Endothelial cell of umbilical vein (primary cell): ENCODE measurements around the gene STAT4. TPM values are rescaled to one million over a fixed set of nuclear protein-coding genes. Genes with fewer than 3 reads are reported as not detected.

Source experiments
- BruUV-seq: library from RNA; stranded (reverse); fragments of 400-500 nt; replicated peaks from 2 replicates; lab custom pipeline; 2021; lab: Mats Ljungman, UMichigan
- CTCF ChIA-PET: fragments of 300-600, 350-600 bp; sonication (Branson Sonifier 250); formaldehyde crosslinking; loops from one replicate; lab custom pipeline; 2021; ENCODE audit warnings: antibody characterized with exemption, inconsistent platforms; lab: Charles Lee
- POLR2A ChIA-PET: fragments of 300-600, 350-600 bp; sonication (Branson Sonifier 250); formaldehyde crosslinking; loops from one replicate; lab custom pipeline; 2021; ENCODE audit warnings: antibody characterized with exemption, inconsistent platforms; lab: Charles Lee
- DNase-seq: peaks from one replicate; pipeline ENCODE4 v3.0.0-alpha.2; 2011; ENCODE audit warnings: low read depth, low spot score
- FAIRE-seq: peaks from 2 replicates; lab custom pipeline; 2011; peaks lifted over from hg19 to GRCh38; lab: Jason Lieb, UNC
- H2AFZ ChIP-seq: 2 replicates; pipeline ENCODE4 v1.6.0; 2012; ENCODE audit warnings: low read depth, low read length, control low read depth, inconsistent platforms
- H3K27ac ChIP-seq: 2 replicates; pipeline ENCODE4 v1.5.1; 2011; ENCODE audit warnings: low read depth, mild to moderate bottlenecking, control low read depth, low read length, moderate library complexity; ENCODE audit not compliant: insufficient read depth
- H3K27me3 ChIP-seq, 2 experiments: 2 replicates each; pipeline versions ENCODE4 v1.6.0 to v1.6.1; 2011; ENCODE audit warnings: low read length in 2 of 2, mixed read lengths in 1 of 2; ENCODE audit not compliant: control insufficient read depth in 2 of 2, insufficient read depth in 2 of 2
- H3K36me3 ChIP-seq, 2 experiments: 2 replicates in 1 of 2; 3 replicates in 1 of 2; pipeline ENCODE4 v1.5.1; 2011; ENCODE audit warnings: low read length in 2 of 2, mild to moderate bottlenecking in 1 of 2, moderate library complexity in 1 of 2; ENCODE audit not compliant: control insufficient read depth in 2 of 2, insufficient read depth in 2 of 2; ENCODE audit errors: extremely low read depth in 1 of 2
- H3K4me1 ChIP-seq: 3 replicates; pipeline ENCODE4 v1.5.1; 2011; ENCODE audit warnings: mild to moderate bottlenecking, low read length; ENCODE audit not compliant: control insufficient read depth, insufficient read depth; ENCODE audit errors: extremely low read depth
- H3K4me2 ChIP-seq: 2 replicates; pipeline ENCODE4 v1.6.1; 2011; ENCODE audit warnings: low read length, control low read depth, mixed read lengths; ENCODE audit not compliant: insufficient read depth
- H3K4me3 ChIP-seq, 3 experiments: fragments of 200-600 bp in 1 of 3; sonication (generic), shearing (Covaris generic) in 1 of 3; replicated peaks in 1 of 3; 2 replicates each; pipeline ENCODE4 v1.5.1; 2011 to 2016; ENCODE audit warnings: control low read depth in 3 of 3, low read length in 3 of 3, mild to moderate bottlenecking in 2 of 3, inconsistent platforms in 1 of 3, low read depth in 1 of 3, moderate library complexity in 1 of 3; ENCODE audit not compliant: insufficient read depth in 1 of 3
- H3K79me2 ChIP-seq: 2 replicates; pipeline ENCODE4 v1.6.0; 2012; ENCODE audit warnings: low read length, inconsistent platforms; ENCODE audit not compliant: control insufficient read depth, insufficient read depth
- H3K9ac ChIP-seq: replicated peaks from 2 replicates; pipeline ENCODE3; 2011; ENCODE audit warnings: low read length, control low read depth; ENCODE audit not compliant: insufficient read depth; ENCODE audit errors: extremely low read depth
- H3K9me1 ChIP-seq: replicated peaks from 3 replicates; pipeline ENCODE4 v1.6.0; 2011; ENCODE audit warnings: mild to moderate bottlenecking, low read length; ENCODE audit not compliant: control insufficient read depth, insufficient read depth; ENCODE audit errors: extremely low read depth
- H3K9me3 ChIP-seq: replicated peaks from 2 replicates; pipeline ENCODE4 v1.5.1; 2012; ENCODE audit warnings: low read length, inconsistent platforms; ENCODE audit not compliant: control insufficient read depth, insufficient read depth
- H4K20me1 ChIP-seq: replicated peaks from 2 replicates; pipeline ENCODE3; 2011; ENCODE audit warnings: mild to moderate bottlenecking, low read length; ENCODE audit not compliant: control insufficient read depth, insufficient read depth; ENCODE audit errors: extremely low read depth
- EZH2 ChIP-seq: IDR thresholded peaks from 2 replicates; pipeline ENCODE4 v1.6.1; 2012; ENCODE audit warnings: borderline replicate concordance, low read depth, mild to moderate bottlenecking, moderate library complexity, low read length, inconsistent platforms; ENCODE audit not compliant: severe bottlenecking
- FOS ChIP-seq: IDR thresholded peaks from 2 replicates; pipeline ENCODE4 v1.6.1; 2011; ENCODE audit warnings: mild to moderate bottlenecking, low read length, moderate library complexity, borderline replicate concordance; ENCODE audit not compliant: insufficient read depth
- GATA2 ChIP-seq: IDR thresholded peaks from 2 replicates; pipeline ENCODE4 v1.7.0; 2011; ENCODE audit warnings: low read depth, mild to moderate bottlenecking, moderate library complexity, mixed read lengths, low read length; ENCODE audit not compliant: insufficient read length, insufficient read depth
- JUN ChIP-seq: IDR thresholded peaks from 2 replicates; pipeline ENCODE4 v1.6.1; 2011; ENCODE audit warnings: borderline replicate concordance, low read depth; ENCODE audit not compliant: insufficient read length, insufficient read depth
- MAX ChIP-seq: IDR thresholded peaks from 2 replicates; pipeline ENCODE4 v1.6.1; 2011; ENCODE audit not compliant: insufficient read depth, insufficient read length
- MYC ChIP-seq: IDR thresholded peaks from one replicate; pipeline ENCODE4 v1.6.1; 2011; ENCODE audit warnings: mild to moderate bottlenecking, low read depth, low read length
- POLR2A ChIP-seq: IDR thresholded peaks from 2 replicates; pipeline ENCODE4 v1.6.1; 2012; ENCODE audit warnings: low read depth, mild to moderate bottlenecking, control low read depth, low read length
- POLR2AphosphoS5 ChIP-seq: IDR thresholded peaks from 2 replicates; pipeline ENCODE4 v1.6.1; 2012; ENCODE audit warnings: low read depth, mild to moderate bottlenecking, control low read depth, low read length, moderate library complexity; ENCODE audit not compliant: insufficient read depth
- dilution Hi-C: fragments of 300-500 bp; cut with MboI; formaldehyde crosslinking; loops from one replicate; pipeline ENCODE4 v1.15.0; 2019; ENCODE audit warnings: low sequenced_read_pairs; ENCODE audit not compliant: extremely low pct_ligation_motif_present
- intact Hi-C: fragments of 100-400 bp; cut with micrococcal nuclease; formaldehyde crosslinking; loops from one replicate; pipeline ENCODE4 v1.10.0; 2022
- polyA plus RNA-seq, 4 experiments: library from polyadenylated mRNA; depleted of rRNA in 3 of 4; stranded (reverse) in 3 of 4; unstranded in 1 of 4; fragments of >200 nt; gene quantifications; 2 replicates each; pipeline versions ENCODE4 v1.2.1 to v1.2.3, GENCODE V29; 2011 to 2012; ENCODE audit warnings: missing spikeins in 1 of 4
- total RNA-seq: library from RNA; stranded (reverse); gene quantifications from 2 replicates; pipeline ENCODE4 v1.2.3, GENCODE V29; 2021
- TF ChIP-seq, protein P1 (sequence below), 2 donors: IDR thresholded peaks; 1 replicate in 1 of 2; 2 replicates in 1 of 2; pipeline ENCODE4 v1.5.1; 2011; ENCODE audit warnings: low read length in 2 of 2, mild to moderate bottlenecking in 2 of 2, moderate library complexity in 2 of 2, control low read depth in 1 of 2, inconsistent platforms in 1 of 2, low read depth in 1 of 2; ENCODE audit not compliant: insufficient read depth in 1 of 2; ENCODE audit errors: extremely low read depth in 1 of 2

Gene STAT4
- total and polyA plus RNA-seq, 2 donors (not counting 3 experiments of a cell fraction or from before 2014, with no cell fraction given) = 0.46 to 1.2 TPM

- FAIRE-seq (no peak), DNase-seq (no peak)
- Histone ChIP-seq H3K4me3 (peak overlapping the region in 1 of 3 experiments; percentile 5), H3K27ac (peak overlapping the region; percentile 87), H4K20me1 (no peaks in the 10 kb centered on the region), H3K9me3 (no peaks in the 10 kb centered on the region), H3K9ac (peak overlapping the region; percentile 66), H2AFZ (no peak overlapping the region), H3K36me3 (peaks cover 14 to 38% of the 10 kb centered on the region in 2 experiments), H3K79me2 (no peaks in the 10 kb centered on the region), H3K9me1 (no peaks in the 10 kb centered on the region), H3K27me3 (no peaks in the 10 kb centered on the region), H3K4me2 (peak overlapping the region; percentile 45), H3K4me1 (peaks cover 61% of the 10 kb centered on the region)
- ChIA-PET CTCF (interaction anchor here (0.7 to 2.5 kb wide), 6 partner anchors 13 to 130 kb away, joined by 3 to 25 read pairs (median 6); no protein-coding TSS in a partner anchor), POLR2A (interaction anchor here (0.8 to 1.5 kb wide), 2 partner anchors 33 to 99 kb away, joined by 3 to 14 read pairs; no protein-coding TSS in a partner anchor)
- TSS peak; percentile 46 for BruUV-seq
- dilution Hi-C loops = no loop called here
- no peak for TF ChIP-seq JUN
- TF ChIP-seq, protein P1, sequence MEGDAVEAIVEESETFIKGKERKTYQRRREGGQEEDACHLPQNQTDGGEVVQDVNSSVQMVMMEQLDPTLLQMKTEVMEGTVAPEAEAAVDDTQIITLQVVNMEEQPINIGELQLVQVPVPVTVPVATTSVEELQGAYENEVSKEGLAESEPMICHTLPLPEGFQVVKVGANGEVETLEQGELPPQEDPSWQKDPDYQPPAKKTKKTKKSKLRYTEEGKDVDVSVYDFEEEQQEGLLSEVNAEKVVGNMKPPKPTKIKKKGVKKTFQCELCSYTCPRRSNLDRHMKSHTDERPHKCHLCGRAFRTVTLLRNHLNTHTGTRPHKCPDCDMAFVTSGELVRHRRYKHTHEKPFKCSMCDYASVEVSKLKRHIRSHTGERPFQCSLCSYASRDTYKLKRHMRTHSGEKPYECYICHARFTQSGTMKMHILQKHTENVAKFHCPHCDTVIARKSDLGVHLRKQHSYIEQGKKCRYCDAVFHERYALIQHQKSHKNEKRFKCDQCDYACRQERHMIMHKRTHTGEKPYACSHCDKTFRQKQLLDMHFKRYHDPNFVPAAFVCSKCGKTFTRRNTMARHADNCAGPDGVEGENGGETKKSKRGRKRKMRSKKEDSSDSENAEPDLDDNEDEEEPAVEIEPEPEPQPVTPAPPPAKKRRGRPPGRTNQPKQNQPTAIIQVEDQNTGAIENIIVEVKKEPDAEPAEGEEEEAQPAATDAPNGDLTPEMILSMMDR (IDR thresholded peaks at IDR 0.05; ENCODE audit: extremely low read depth in 1 of 2, insufficient read depth in 1 of 2, low read depth in 1 of 2, low read length in 2 of 2) = no peak
- no peak for TF ChIP-seq EZH2
- TF ChIP-seq MYC = no peak
- TF ChIP-seq MAX = no peak
- no peak for TF ChIP-seq POLR2AphosphoS5
- TF ChIP-seq POLR2A = no peak
- no peak for TF ChIP-seq GATA2
- no peak for TF ChIP-seq FOS
- intact Hi-C loops = loop anchor here (1.0 to 5.0 kb wide), 8 partner anchors 9 to 298 kb away; partner anchors contain the start of gene STAT1
These were observed 170.1 kb downstream of the STAT4 start for GRCh38 chr2:190980630-190981209.
